SU-DHL-6 (cell line): ENCODE measurements around the gene RNF181.

ENCODE experiments used
- H2AFZ ChIP-seq: fragments of 200-600 bp; sonication (generic); 2 replicates; pipeline ENCODE4 v1.6.1; 2014; ENCODE audit warnings: low read depth, mild to moderate bottlenecking, moderate library complexity, mixed read lengths, antibody characterized with exemption, low read length; ENCODE audit not compliant: severe bottlenecking
- H3F3A ChIP-seq: fragments of 200-600 bp; shearing (Covaris generic); 2 replicates; pipeline ENCODE4 v1.6.0; 2016; ENCODE audit warnings: antibody characterized with exemption, mild to moderate bottlenecking; ENCODE audit not compliant: insufficient read depth
- H3K27ac ChIP-seq: fragments of 200-600 bp; sonication (generic); 2 replicates; pipeline ENCODE4 v1.5.1; 2016; ENCODE audit warnings: low read depth, mild to moderate bottlenecking, low read length, moderate library complexity, mixed read lengths
- H3K27me3 ChIP-seq: fragments of 200-600 bp; sonication (generic), shearing (Covaris generic); 2 replicates; pipeline ENCODE4 v1.6.0; 2014; ENCODE audit warnings: mild to moderate bottlenecking, low read length
- H3K36me3 ChIP-seq: fragments of 200-600 bp; sonication (generic); 2 replicates; pipeline ENCODE4 v1.6.1; 2014; ENCODE audit warnings: mild to moderate bottlenecking, low read length, mixed read lengths
- H3K4me2 ChIP-seq: fragments of 300-600, 200-600 bp; shearing (Covaris generic), sonication (generic); 2 replicates; pipeline ENCODE4 v1.6.0; 2014; ENCODE audit warnings: low read length, low read depth, mild to moderate bottlenecking; ENCODE audit not compliant: poor library complexity, severe bottlenecking
- H3K4me3 ChIP-seq: fragments of 200-600 bp; sonication (generic); 2 replicates; pipeline ENCODE4 v1.5.1; 2014; ENCODE audit warnings: antibody characterized with exemption, low read length, mild to moderate bottlenecking, mixed read lengths; ENCODE audit not compliant: insufficient read depth, poor library complexity, severe bottlenecking
- H3K79me2 ChIP-seq: fragments of 200-600 bp; sonication (generic); 2 replicates; pipeline ENCODE4 v1.6.1; 2014; ENCODE audit warnings: mild to moderate bottlenecking, low read length, moderate library complexity; ENCODE audit not compliant: insufficient read depth
- H3K9ac ChIP-seq: fragments of 200-600 bp; sonication (generic); 2 replicates; pipeline ENCODE4 v1.7.0; 2014; ENCODE audit warnings: mild to moderate bottlenecking, low read length
- H3K9me2 ChIP-seq: fragments of 200-600 bp; sonication (generic); replicated peaks from 2 replicates; pipeline ENCODE4 v1.6.1; 2014; ENCODE audit warnings: low read length; ENCODE audit not compliant: insufficient read depth
- H3K9me3 ChIP-seq: fragments of 200-600 bp; sonication (generic); 2 replicates; pipeline ENCODE4 v1.6.1; 2014; ENCODE audit warnings: low read length, mixed read lengths; ENCODE audit not compliant: insufficient read depth
- H4K20me1 ChIP-seq: fragments of 200-600 bp; sonication (generic); 2 replicates; pipeline ENCODE4 v1.6.1; 2014; ENCODE audit warnings: low read depth, mild to moderate bottlenecking, antibody characterized with exemption, low read length, moderate library complexity, mixed read lengths
- EZH2phosphoT487 ChIP-seq: fragments of 200-600 bp; sonication (generic), shearing (Covaris generic); conservative IDR thresholded peaks from 2 replicates; pipeline ENCODE4 v1.6.1; 2018; ENCODE audit warnings: mild to moderate bottlenecking, antibody characterized with exemption, low read length, moderate library complexity, mixed read lengths
- TF ChIP-seq, protein P1 (sequence below): fragments of 200-600 bp; sonication (generic); IDR thresholded peaks from one replicate; pipeline ENCODE4 v1.5.1; 2017; ENCODE audit warnings: antibody characterized with exemption, mild to moderate bottlenecking, low read length, moderate library complexity; ENCODE audit not compliant: insufficient read depth, poor library complexity, severe bottlenecking

Gene RNF181

DNA sequence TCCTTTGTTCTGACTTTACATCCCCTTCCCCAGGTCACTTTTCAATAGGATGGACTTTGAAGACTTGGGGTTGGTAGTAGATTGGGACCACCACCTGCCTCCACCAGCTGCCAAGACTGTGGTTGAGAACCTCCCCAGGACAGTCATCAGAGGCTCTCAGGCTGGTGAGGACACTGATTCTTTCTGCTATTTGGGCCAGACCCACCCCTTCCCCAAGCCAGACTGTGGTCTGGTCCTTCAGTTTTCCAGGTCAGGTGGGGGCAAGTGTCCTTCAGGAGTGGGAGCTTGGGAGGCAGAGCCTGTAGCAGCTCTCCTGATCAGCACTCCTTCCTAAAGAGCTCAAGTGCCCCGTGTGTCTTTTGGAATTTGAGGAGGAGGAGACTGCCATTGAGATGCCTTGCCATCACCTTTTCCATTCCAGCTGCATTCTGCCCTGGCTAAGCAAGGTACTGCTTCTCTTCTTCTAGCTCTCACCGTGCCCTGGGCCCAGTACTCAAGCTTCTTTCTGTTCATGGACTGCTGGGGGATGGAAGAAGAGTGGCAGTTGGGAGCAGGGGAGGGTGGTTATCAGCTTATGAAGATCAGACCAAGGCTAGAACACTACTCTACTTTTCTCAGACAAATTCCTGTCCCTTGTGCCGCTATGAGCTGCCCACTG lies 1.1 kb downstream of the RNF181 start:
- H3K79me2 ChIP-seq, result peaks cover 15% of the 10 kb centered on the region
- H3K4me2 ChIP-seq, result peak overlapping the region; percentile 90
- TF ChIP-seq, protein P1, sequence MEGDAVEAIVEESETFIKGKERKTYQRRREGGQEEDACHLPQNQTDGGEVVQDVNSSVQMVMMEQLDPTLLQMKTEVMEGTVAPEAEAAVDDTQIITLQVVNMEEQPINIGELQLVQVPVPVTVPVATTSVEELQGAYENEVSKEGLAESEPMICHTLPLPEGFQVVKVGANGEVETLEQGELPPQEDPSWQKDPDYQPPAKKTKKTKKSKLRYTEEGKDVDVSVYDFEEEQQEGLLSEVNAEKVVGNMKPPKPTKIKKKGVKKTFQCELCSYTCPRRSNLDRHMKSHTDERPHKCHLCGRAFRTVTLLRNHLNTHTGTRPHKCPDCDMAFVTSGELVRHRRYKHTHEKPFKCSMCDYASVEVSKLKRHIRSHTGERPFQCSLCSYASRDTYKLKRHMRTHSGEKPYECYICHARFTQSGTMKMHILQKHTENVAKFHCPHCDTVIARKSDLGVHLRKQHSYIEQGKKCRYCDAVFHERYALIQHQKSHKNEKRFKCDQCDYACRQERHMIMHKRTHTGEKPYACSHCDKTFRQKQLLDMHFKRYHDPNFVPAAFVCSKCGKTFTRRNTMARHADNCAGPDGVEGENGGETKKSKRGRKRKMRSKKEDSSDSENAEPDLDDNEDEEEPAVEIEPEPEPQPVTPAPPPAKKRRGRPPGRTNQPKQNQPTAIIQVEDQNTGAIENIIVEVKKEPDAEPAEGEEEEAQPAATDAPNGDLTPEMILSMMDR, result no peak
- TF ChIP-seq EZH2phosphoT487, result no peak
- peak overlapping the region; percentile 91 for H3K4me3 ChIP-seq
- H3K36me3 ChIP-seq, result no peaks in the 10 kb centered on the region
- H2AFZ ChIP-seq, result no peak overlapping the region
- H3K9me2 ChIP-seq, result no peaks in the 10 kb centered on the region
- H3K9me3 ChIP-seq, result no peaks in the 10 kb centered on the region
- H3F3A ChIP-seq, result no peaks in the 10 kb centered on the region
- H4K20me1 ChIP-seq, result no peaks in the 10 kb centered on the region
- H3K9ac ChIP-seq, result peak overlapping the region; percentile 86
- no peaks in the 10 kb centered on the region for H3K27me3 ChIP-seq
- no peak overlapping the region for H3K27ac ChIP-seq

DNA sequence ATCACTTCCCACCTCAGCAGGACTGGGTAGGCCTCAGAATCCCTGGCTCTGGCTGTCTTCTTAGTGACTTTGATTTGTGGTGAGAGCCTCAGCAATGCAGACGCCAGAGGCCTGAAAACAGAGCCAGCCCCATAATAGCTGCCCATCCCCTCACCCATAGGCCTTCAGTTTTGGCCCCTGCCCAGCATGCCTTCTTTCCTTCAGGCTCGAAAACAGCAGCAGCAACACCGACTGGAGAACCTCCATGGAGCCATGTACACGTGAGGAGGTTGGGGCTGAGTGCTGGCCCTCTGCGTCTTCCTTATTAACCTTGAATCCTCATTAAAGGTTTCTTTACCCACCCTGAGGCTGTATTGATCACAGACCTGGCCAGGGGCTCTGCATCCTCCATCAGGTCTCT lies 1.7 kb downstream of the RNF181 start:
- no peak overlapping the region for H3K4me3 ChIP-seq
- TF ChIP-seq, protein P1, result no peak
- no peak for TF ChIP-seq EZH2phosphoT487
- H2AFZ ChIP-seq, result no peak overlapping the region
- no peaks in the 10 kb centered on the region for H3K27me3 ChIP-seq
- no peaks in the 10 kb centered on the region for H3K36me3 ChIP-seq
- H3K9ac ChIP-seq, result no peak overlapping the region
- peaks cover 15% of the 10 kb centered on the region for H3K79me2 ChIP-seq
- H3K9me2 ChIP-seq, result no peaks in the 10 kb centered on the region
- no peaks in the 10 kb centered on the region for H3K9me3 ChIP-seq
- H3F3A ChIP-seq, result no peaks in the 10 kb centered on the region
- H3K27ac ChIP-seq, result no peak overlapping the region
- no peak overlapping the region for H3K4me2 ChIP-seq
- H4K20me1 ChIP-seq, result no peaks in the 10 kb centered on the region

- Histone ChIP-seq H3K9me3 (no peaks in the 10 kb centered on the region), H3K4me3 (no peak overlapping the region), H3F3A (no peaks in the 10 kb centered on the region), H3K36me3 (no peaks in the 10 kb centered on the region), H3K27me3 (no peaks in the 10 kb centered on the region), H4K20me1 (no peaks in the 10 kb centered on the region), H3K27ac (no peak overlapping the region), H2AFZ (no peak overlapping the region), H3K9ac (no peak overlapping the region), H3K9me2 (no peaks in the 10 kb centered on the region), H3K4me2 (no peak overlapping the region), H3K79me2 (peaks cover 15% of the 10 kb centered on the region)
- TF ChIP-seq EZH2phosphoT487, result no peak
- TF ChIP-seq, protein P1, result no peak
Observed at GRCh38 chr2:85598594-85599340, 3.2 kb downstream of the RNF181 start.
